HG03064 (cell line): Measurements from ENCODE around the gene METTL3.
"Not testable (repeated sequence)": the region's sequence is repeated elsewhere in the genome, so short reads cannot be mapped to it uniquely, and the experiment has no call there.

Experiments
- ATAC-seq: cut with Tn5 transposase; IDR thresholded peaks from one replicate; pipeline ENCODE4 v1.9.1; 2021; ENCODE audit warnings: low read depth; ENCODE audit not compliant: unreplicated experiment

Gene METTL3

GRCh38 chr14:21510735-21511657 is at the start of gene METTL3:
METTL3 (minus strand) TSS chr14:21511340; CDS start chr14:21511223, 117 bp downstream.
- peak; percentile 98 for ATAC-seq

DNA sequence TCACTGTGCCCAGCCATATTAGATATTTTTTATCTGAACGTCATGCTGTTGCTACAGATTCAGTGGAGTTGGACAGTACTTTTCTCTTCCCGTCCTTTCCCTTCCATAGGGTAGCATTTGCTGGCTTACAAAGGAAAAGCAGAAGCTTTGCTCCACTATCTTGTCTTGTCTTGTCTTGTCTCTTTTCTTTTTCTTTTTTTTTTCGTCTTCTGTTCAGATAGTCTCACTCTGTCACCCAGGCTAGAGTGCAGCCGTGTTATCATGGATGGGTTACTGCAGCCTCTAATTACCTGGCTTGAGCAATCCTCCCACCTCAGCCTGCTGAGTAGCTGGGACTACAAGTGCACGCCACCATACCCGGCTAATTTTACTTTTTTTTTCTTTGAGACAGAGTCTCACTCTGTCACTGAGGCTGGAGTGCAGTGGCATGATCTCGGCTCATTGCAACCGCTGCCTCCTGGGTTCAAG is 47.6 kb upstream of the METTL3 start:
- no peak for ATAC-seq

GRCh38 chr14:21557084-21557901 is 46.2 kb upstream of the METTL3 start:
- no peak for ATAC-seq

DNA sequence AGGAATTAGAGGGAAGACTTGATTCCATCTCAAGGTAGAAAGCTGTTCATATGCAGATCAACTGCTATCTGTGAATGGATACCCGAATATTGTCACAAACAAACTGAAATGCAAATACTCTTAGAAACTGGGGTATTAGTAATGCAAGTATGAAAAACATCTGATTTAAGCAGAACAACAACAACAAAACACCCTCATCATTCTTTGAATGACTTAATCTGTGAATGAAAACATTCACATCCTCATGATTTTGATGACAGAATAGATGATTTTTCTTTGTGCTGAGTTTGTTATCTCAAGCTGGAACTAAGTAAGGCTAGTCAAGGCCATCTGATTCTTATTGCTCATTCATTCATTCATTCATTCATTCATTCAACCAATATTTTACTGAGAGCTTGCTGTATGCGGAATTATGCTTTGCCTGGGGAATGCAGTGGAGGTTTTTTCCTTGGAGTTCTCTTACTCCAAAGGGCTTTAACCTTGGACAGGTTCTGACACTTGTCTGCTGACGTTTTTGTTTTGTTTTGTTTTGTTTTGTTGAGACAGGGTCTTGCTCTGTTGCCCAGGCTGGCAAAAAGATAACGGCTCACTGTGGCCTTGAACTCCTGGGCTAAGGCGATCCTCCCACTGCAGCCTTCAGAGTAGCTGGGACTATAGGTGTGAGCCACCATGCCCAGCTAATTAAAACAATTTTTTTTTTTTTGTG is 45.4 kb upstream of the METTL3 start:
- ATAC-seq = no peak

DNA sequence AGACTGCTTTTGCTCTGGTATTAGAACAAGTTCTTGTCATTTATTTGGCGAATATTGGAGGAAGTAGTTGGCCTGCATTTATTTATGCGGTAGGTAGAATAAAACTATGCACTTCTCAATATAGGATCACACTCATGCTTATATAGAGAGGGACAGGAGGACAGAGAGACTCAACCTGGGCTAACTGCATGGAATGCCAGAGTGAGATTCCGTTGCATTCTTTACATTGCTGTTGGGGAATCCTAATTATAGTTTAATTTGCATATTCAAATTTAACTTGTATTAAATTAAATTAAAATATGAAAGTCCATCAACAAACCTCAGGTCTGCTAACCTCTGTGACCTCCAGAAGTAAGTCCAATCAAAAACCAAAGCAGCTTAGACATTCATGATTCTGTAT is 42.1 kb upstream of the METTL3 start:
- no peak for ATAC-seq

DNA sequence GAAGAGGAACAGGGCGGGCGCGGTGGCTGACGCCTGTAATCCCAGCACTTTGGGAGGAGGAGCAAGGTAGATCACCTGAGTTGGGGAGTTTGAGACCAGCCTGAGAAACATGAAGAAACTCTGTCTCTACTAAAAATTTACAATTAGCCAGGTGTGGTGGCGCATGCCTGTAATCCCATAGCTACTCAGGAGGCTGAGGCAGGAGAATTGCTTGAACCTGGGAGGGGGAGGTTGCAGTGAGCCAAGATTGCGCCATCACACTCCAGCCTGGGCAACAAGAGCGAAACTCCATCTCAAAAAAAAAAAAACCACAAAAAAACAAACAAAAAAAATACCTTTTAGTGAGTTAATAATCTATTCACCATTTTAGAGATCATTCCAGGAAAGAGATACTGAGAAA is 33.4 kb upstream of the METTL3 start:
- ATAC-seq = not testable (repeated sequence)

DNA sequence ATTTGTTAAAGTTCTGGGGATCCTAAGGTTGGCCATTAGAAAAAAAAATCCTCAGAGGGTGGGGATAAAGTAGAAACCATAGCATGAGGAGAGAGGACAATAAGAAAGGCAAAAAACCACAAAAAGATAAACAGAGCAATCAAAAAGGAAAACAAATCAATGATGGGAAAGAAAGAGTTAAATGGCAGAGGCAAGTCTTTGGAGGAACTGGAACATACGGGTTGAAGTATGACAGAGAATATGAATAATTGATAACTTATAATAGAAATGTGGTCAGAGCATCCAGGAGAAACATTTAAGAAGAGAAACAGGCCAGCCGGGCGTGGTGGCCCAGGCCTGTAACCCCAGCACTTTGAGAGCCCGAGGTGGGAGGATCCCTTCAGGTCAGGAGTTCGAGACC is 32.8 kb upstream of the METTL3 start:
- ATAC-seq = no peak

DNA sequence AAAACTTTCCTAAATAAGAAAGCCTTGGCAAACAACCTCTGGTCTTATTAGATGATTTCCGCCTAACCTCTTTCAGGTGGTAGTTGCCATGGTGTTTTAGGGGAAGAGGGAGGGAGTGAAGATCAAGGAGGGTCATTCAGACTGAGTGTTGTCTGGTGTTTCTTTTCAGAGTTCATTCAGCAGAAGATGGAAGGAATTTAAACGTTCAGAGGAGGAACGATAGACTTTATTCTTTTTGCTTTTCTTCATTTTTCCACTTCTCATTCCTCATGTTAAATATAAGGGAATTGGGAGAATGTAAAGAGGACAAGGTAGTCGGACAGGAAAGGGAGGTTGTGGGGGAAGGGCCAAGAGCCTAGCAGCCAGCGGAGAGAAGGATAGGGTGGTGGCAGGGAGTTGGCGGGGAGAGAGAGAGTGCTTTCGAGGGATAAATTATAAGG is 32.4 kb upstream of the METTL3 start:
- ATAC-seq = no peak

DNA sequence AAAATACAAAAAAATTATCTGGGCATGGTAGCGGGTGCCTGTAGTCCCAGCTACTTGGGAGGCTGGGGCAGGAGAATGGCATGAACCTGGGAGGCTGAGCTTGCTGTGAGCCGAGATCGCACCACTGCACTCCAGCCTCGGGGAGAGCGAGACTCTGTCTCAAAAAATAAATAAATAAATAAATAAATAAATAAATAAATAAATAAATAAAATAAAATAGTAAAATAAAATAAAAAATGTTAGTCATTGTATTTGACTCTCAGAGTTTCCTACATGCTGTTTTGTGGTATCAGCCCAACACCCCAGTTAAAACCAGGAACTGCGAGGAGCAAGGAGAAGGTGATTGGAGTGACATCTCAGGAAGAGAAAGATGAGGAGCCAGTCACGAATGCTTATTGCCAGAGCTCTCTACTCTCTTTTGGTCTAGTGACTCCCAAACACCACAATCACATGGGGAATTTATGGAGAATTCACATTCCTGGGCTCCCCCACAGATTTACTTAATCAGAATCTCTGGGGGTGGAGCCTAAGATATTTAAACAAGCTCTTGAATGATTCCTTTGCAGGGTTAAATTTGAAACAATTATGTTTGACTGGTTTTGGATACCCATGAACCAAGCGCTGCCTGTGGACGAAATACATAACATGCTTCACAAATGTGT is 30.4 kb upstream of the METTL3 start:
- ATAC-seq = no peak

GRCh38 chr14:21539189-21539940 is 28.2 kb upstream of the METTL3 start:
- ATAC-seq = no peak

DNA sequence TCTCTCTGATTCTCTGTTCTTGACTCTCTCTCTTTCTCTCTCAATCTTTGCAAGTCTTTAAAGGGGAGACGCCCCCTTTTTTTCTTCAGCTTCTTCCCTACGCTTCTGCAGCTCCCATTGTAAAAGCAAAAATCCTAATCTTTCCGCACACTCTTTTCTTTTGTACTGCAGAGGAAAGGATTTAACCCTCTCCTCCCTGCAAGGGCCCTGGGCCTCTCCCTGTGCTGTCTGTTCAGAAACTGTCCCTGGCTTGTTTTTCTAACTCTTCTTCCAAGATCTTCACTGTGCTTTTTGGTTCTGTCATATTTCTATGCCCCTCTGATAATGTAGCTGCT is 25.9 kb upstream of the METTL3 start:
- no peak for ATAC-seq

- ATAC-seq = no peak
These were observed 25.4 kb upstream of the METTL3 start for GRCh38 chr14:21536418-21537089.

GRCh38 chr14:21535545-21536417 is 24.6 kb upstream of the METTL3 start:
- no peak for ATAC-seq

DNA sequence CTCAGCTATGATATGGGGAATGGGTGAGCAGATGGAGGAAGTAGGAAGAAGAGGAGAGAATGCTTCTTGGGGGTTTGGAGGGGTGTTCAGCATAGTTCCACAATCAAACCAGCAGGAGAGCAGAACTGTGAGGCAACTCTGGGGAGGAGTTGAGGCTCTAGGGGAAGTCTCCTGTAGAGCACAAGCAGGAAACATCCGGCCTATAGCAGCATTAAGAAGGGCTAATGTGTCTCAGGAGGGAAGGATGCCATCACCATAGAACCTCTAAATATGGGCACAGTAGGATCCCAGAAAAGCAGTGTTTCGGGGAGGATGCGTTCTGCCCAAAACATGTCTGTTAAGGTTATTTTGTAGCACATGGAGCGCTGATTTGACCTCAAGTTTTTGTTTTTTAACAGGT is 23.4 kb upstream of the METTL3 start:
- no peak for ATAC-seq

DNA sequence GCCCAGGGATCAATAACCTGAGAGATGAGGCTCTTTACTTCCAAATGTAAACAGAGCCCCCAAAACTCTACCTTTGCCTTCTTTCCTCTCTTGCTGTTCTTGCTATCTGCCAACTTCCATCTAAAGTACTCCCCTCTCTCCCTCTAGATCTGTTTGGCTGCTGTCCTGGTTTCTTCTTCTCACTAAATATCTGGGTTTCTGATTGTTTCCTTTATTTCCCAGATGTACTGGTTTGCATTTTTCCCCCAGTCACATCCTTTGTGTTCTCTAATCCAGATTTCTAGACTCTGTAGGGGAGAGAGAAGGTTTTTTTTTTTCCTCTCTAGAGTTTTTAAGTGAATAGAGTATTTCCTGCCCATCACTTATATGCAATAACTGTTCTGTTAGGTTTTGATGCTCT is 22.2 kb upstream of the METTL3 start:
- no peak for ATAC-seq

DNA sequence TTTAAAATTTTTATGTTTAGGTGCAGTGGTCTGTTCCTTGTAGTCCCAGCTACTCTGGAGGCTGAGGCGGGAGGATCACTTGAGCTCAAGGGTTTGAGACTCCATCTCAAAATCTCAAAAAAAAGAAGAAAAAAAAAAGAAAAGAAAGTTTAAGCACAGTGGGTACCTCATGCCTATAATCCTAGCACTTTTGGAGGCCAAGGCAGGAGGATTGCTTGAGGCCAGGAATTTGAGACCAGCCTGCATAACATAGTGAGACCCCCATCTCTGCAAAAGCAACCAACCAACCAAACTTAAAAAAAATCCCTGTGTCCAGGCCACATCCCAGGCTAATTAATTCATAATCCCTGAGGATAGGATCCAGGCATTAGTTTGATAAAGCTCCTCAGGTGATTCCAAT is 18.4 kb upstream of the METTL3 start:
- ATAC-seq = no peak

- ATAC-seq = no peak
These were observed 17.5 kb upstream of the METTL3 start for GRCh38 chr14:21528381-21529348.
